Liver (tissue), 9 donors: ENCODE measurements around the gene PRCD. TPM values are rescaled to one million over a fixed set of nuclear protein-coding genes. Genes with fewer than 3 reads are reported as not detected.

Experiments
- DNase-seq: peaks from one replicate; pipeline ENCODE4 v3.0.0-alpha.2; 2017; ENCODE audit warnings: low spot score
- H3K27ac ChIP-seq, 2 donors: one replicate each; pipeline ENCODE4 v1.7.0; 2013; ENCODE audit warnings: inconsistent platforms in 2 of 2, low read length in 2 of 2, control low read depth in 1 of 2, low read depth in 1 of 2, mild to moderate bottlenecking in 1 of 2
- H3K27me3 ChIP-seq, 4 donors: one replicate each; pipeline versions ENCODE4 v1.6.1 to v1.7.0; 2013; ENCODE audit warnings: low read length in 3 of 4, inconsistent platforms in 1 of 4, mild to moderate bottlenecking in 1 of 4, moderate library complexity in 1 of 4; ENCODE audit not compliant: control insufficient read depth in 4 of 4, insufficient read depth in 4 of 4
- H3K36me3 ChIP-seq, 4 donors: one replicate each; pipeline versions ENCODE4 v1.6.1 to v1.7.0; 2013; ENCODE audit warnings: low read length in 3 of 4, mild to moderate bottlenecking in 3 of 4, low read depth in 1 of 4, moderate library complexity in 1 of 4; ENCODE audit not compliant: control insufficient read depth in 4 of 4, insufficient read depth in 3 of 4
- H3K4me1 ChIP-seq, 4 donors: one replicate each; pipeline versions ENCODE4 v1.6.1 to v1.7.0; 2013; ENCODE audit warnings: low read length in 3 of 4, mild to moderate bottlenecking in 3 of 4, moderate library complexity in 1 of 4; ENCODE audit not compliant: control insufficient read depth in 4 of 4, insufficient read depth in 4 of 4
- H3K4me3 ChIP-seq, 3 donors: one replicate each; pipeline versions ENCODE4 v1.6.1 to v1.7.0; 2013; ENCODE audit warnings: low read length in 3 of 3, control low read depth in 1 of 3, low read depth in 1 of 3, mild to moderate bottlenecking in 1 of 3
- H3K9ac ChIP-seq, 2 donors: one replicate each; pipeline ENCODE4 v1.7.0; 2013; ENCODE audit warnings: low read length in 2 of 2, mild to moderate bottlenecking in 2 of 2, moderate library complexity in 2 of 2, control low read depth in 1 of 2, low read depth in 1 of 2
- H3K9me3 ChIP-seq, 4 donors: one replicate each; pipeline versions ENCODE4 v1.6.1 to v1.7.0; 2013; ENCODE audit warnings: low read length in 3 of 4; ENCODE audit not compliant: control insufficient read depth in 4 of 4
- ATF3 ChIP-seq: IDR thresholded peaks from 2 replicates; pipeline ENCODE4 v1.6.1; 2016; ENCODE audit warnings: antibody characterized with exemption
- EGR1 ChIP-seq, 2 donors: IDR thresholded peaks; 2 replicates each; pipeline ENCODE4 v1.6.1; 2016 to 2018; ENCODE audit warnings: antibody characterized with exemption in 2 of 2, low read depth in 2 of 2
- FOXA1 ChIP-seq: IDR thresholded peaks from 2 replicates; pipeline ENCODE4 v1.6.1; 2016; ENCODE audit warnings: antibody characterized with exemption
- FOXA2 ChIP-seq: IDR thresholded peaks from 2 replicates; pipeline ENCODE4 v1.6.1; 2016; ENCODE audit warnings: antibody characterized with exemption
- GABPA ChIP-seq, 2 donors: IDR thresholded peaks in 1 of 2; conservative IDR thresholded peaks in 1 of 2; 2 replicates each; pipeline ENCODE4 v1.6.1; 2016; ENCODE audit warnings: antibody characterized with exemption in 2 of 2, mild to moderate bottlenecking in 1 of 2, moderate library complexity in 1 of 2
- HNF4A ChIP-seq, 2 donors: conservative IDR thresholded peaks; 2 replicates each; pipeline ENCODE4 v1.6.1; 2016; ENCODE audit warnings: antibody characterized with exemption in 2 of 2, mild to moderate bottlenecking in 2 of 2
- HNF4G ChIP-seq: IDR thresholded peaks from 2 replicates; pipeline ENCODE4 v1.6.1; 2016; ENCODE audit warnings: antibody characterized with exemption
- MAX ChIP-seq: IDR thresholded peaks from 2 replicates; pipeline ENCODE4 v1.6.1; 2016; ENCODE audit warnings: antibody characterized with exemption
- NR2F2 ChIP-seq: IDR thresholded peaks from 2 replicates; pipeline ENCODE4 v1.6.1; 2016; ENCODE audit warnings: antibody characterized with exemption
- RAD21 ChIP-seq, 2 donors: IDR thresholded peaks; 2 replicates each; pipeline ENCODE4 v1.6.1; 2016; ENCODE audit warnings: antibody characterized with exemption in 2 of 2, mild to moderate bottlenecking in 2 of 2
- RXRA ChIP-seq, 2 donors: IDR thresholded peaks; 2 replicates each; pipeline ENCODE4 v1.6.1; 2017 to 2018; ENCODE audit warnings: antibody characterized with exemption in 2 of 2, mild to moderate bottlenecking in 1 of 2
- SP1 ChIP-seq: IDR thresholded peaks from 2 replicates; pipeline ENCODE4 v1.6.1; 2018; ENCODE audit warnings: antibody characterized with exemption, mild to moderate bottlenecking
- TAF1 ChIP-seq: conservative IDR thresholded peaks from 2 replicates; pipeline ENCODE4 v1.6.1; 2016; ENCODE audit warnings: antibody characterized with exemption, mild to moderate bottlenecking
- YY1 ChIP-seq: IDR thresholded peaks from 2 replicates; pipeline ENCODE4 v1.6.1; 2016; ENCODE audit warnings: antibody characterized with exemption, mild to moderate bottlenecking
- WGBS: extraction: QIAGEN DNeasy Blood & Tissue Kit; methylation state at CpG from one replicate; pipeline ENCODE4 v1.1.7; 2013; 5-methylcytosine and 5-hydroxymethylcytosine counted together
- polyA plus RNA-seq, 2 donors: library from polyadenylated mRNA; stranded (reverse) in 1 of 2; unstranded in 1 of 2; fragments of 200-250 nt in 1 of 2; fragments of >200 nt in 1 of 2; fragmentation: Nextera tagmentation in 1 of 2; extraction: Ambion mirVana in 1 of 2; gene quantifications; one replicate each; pipeline versions ENCODE4 v1.2.1 to v1.2.3, GENCODE V29; 2013 to 2015
- total RNA-seq, 2 donors: library from RNA; depleted of rRNA; stranded (reverse); fragments of >200 nt; gene quantifications; one replicate each; pipeline ENCODE4 v1.2.3, GENCODE V29; 2014
- TF ChIP-seq, protein P1 (sequence below): IDR thresholded peaks from 2 replicates; pipeline ENCODE4 v1.6.1; 2016; ENCODE audit warnings: antibody characterized with exemption
- TF ChIP-seq, protein P2 (sequence below): fragments of 150-350 bp; IDR thresholded peaks from 2 replicates; pipeline ENCODE4 v1.5.1; 2017; ENCODE audit warnings: improper control_type of control experiment, low read depth, low read length; ENCODE audit not compliant: missing input control
- donor health status: healthy.
- donor health status: healthy.
- donor health status: healthy.
- donor health status: healthy.
- donor health status: healthy.

The PRCD gene
- total and polyA plus RNA-seq, 4 donors = 0.63 to 1.0 (median 0.75) TPM; not detected in 1

DNA sequence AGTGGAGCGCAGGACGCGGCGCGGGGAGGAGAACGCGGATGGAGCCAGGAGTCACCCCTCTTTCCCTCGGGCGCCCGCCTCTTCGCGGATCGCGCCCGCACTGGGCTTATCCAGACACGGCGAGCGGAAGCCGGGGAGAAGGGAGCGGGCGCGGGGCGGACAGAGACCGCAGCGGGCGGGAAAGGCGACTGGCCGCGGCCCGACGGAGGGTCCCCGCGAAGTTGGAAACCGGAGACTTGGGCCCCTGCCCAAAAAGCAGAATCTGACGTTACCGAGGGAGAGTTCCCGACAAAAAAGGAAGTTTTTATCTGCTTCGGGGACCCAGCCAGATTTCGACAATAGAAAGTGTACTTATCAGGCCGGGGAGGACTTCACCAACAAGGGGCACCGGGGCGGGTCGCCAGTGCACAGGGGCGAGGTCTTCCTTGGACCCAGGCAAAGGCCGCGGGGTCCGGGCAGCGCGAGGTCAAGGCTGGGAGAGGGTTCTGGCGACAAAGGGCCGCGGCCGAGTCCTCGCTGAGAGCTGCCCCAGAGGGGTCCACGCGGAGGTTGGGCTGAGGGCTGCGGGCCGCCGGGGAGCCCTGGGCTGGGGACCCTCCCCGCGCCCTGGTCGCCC, 45.3 kb downstream of the PRCD start (continued):
- TF ChIP-seq GABPA (IDR thresholded peaks at IDR 0.05 in 1 of 2, conservative IDR thresholded peaks at IDR 0.05 in 1 of 2) (no peak), SP1 (no peak)

- peak within 1 kb of the TSS; percentile 23 to 66 (median 58) for H3K4me3 ChIP-seq
- H3K27me3 ChIP-seq = no peaks in the 10 kb centered on the region
- H3K4me1 ChIP-seq = peaks cover 7 to 26% (median 16%) of the 10 kb centered on the region in 4 donors
- no peaks in the 10 kb centered on the region for H3K9me3 ChIP-seq
- H3K27ac ChIP-seq = peak within 1 kb of the TSS in 1 of 2 donors; percentile 42
- H3K36me3 ChIP-seq = no peaks in the 10 kb centered on the region
- peak; percentile 44 for DNase-seq
- 2% methylated on average over 84 of the region's 84 CpGs for WGBS
- peak within 1 kb of the TSS in 1 of 2 donors; percentile 6 for H3K9ac ChIP-seq
- TF ChIP-seq, protein P1, sequence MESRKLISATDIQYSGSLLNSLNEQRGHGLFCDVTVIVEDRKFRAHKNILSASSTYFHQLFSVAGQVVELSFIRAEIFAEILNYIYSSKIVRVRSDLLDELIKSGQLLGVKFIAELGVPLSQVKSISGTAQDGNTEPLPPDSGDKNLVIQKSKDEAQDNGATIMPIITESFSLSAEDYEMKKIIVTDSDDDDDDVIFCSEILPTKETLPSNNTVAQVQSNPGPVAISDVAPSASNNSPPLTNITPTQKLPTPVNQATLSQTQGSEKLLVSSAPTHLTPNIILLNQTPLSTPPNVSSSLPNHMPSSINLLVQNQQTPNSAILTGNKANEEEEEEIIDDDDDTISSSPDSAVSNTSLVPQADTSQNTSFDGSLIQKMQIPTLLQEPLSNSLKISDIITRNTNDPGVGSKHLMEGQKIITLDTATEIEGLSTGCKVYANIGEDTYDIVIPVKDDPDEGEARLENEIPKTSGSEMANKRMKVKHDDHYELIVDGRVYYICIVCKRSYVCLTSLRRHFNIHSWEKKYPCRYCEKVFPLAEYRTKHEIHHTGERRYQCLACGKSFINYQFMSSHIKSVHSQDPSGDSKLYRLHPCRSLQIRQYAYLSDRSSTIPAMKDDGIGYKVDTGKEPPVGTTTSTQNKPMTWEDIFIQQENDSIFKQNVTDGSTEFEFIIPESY = no peak
- TF ChIP-seq NR2F2 = no peak
- no peak for TF ChIP-seq HNF4A (conservative IDR thresholded peaks at IDR 0.05)
- TF ChIP-seq GABPA (IDR thresholded peaks at IDR 0.05 in 1 of 2, conservative IDR thresholded peaks at IDR 0.05 in 1 of 2) = no peak
- no peak for TF ChIP-seq RXRA (IDR thresholded peaks at IDR 0.05)
- TF ChIP-seq ATF3 = no peak
- TF ChIP-seq MAX = no peak
- TF ChIP-seq FOXA1 = no peak
- no peak for TF ChIP-seq FOXA2
- TF ChIP-seq, protein P2, sequence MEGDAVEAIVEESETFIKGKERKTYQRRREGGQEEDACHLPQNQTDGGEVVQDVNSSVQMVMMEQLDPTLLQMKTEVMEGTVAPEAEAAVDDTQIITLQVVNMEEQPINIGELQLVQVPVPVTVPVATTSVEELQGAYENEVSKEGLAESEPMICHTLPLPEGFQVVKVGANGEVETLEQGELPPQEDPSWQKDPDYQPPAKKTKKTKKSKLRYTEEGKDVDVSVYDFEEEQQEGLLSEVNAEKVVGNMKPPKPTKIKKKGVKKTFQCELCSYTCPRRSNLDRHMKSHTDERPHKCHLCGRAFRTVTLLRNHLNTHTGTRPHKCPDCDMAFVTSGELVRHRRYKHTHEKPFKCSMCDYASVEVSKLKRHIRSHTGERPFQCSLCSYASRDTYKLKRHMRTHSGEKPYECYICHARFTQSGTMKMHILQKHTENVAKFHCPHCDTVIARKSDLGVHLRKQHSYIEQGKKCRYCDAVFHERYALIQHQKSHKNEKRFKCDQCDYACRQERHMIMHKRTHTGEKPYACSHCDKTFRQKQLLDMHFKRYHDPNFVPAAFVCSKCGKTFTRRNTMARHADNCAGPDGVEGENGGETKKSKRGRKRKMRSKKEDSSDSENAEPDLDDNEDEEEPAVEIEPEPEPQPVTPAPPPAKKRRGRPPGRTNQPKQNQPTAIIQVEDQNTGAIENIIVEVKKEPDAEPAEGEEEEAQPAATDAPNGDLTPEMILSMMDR = peak; percentile 45
- peak; percentile 70 to 78 for TF ChIP-seq RAD21 (IDR thresholded peaks at IDR 0.05)
- TF ChIP-seq YY1 = no peak
- no peak for TF ChIP-seq HNF4G
- TF ChIP-seq TAF1 = no peak
- no peak for TF ChIP-seq EGR1 (IDR thresholded peaks at IDR 0.05; ENCODE audit: low read depth in 2 of 2)
- no peak for TF ChIP-seq SP1
These were observed 46.1 kb downstream of the PRCD start, which contains the start of gene ST6GALNAC2 for GRCh38 chr17:76585649-76586593. ST6GALNAC2 (minus strand) TSS chr17:76585860; CDS start chr17:76585808, 52 bp downstream.
